Mammary epithelial cell (primary cell): ENCODE results near the gene BDNF.

Experiments
- EZH2 ChIP-seq: IDR thresholded peaks from 2 replicates; pipeline ENCODE4 v1.6.1; 2012; ENCODE audit warnings: low read length, inconsistent platforms, borderline replicate concordance
- TF ChIP-seq, protein P1 (sequence below), 2 donors: IDR thresholded peaks in 1 of 2; conservative IDR thresholded peaks in 1 of 2; 2 replicates each; pipeline ENCODE4 v1.5.1; 2011 to 2012; ENCODE audit warnings: inconsistent platforms in 2 of 2, low read length in 2 of 2, mild to moderate bottlenecking in 2 of 2, control low read depth in 1 of 2, low read depth in 1 of 2; ENCODE audit not compliant: insufficient read depth in 1 of 2; ENCODE audit errors: extremely low read depth in 1 of 2

DNA sequence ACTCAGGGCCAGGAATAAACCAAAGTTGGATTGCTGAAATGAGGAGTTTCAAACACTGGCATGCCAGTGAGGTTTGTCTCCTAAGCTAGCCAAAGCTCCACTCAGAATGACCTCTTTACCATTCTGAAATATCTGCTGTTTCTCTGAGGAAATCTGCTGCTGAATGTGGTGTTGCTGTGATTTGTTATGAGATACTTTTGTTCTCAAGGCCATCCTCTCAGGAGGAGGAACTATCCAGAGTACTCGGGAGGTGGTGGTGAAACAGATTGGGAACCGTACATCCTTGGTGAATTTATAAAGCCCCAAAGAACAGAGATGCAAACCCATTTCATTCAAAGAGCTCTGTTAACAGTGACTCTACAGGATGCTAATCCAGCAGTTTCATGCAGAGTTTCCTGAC is 50.5 kb downstream of the BDNF start:
- TF ChIP-seq, protein P1, sequence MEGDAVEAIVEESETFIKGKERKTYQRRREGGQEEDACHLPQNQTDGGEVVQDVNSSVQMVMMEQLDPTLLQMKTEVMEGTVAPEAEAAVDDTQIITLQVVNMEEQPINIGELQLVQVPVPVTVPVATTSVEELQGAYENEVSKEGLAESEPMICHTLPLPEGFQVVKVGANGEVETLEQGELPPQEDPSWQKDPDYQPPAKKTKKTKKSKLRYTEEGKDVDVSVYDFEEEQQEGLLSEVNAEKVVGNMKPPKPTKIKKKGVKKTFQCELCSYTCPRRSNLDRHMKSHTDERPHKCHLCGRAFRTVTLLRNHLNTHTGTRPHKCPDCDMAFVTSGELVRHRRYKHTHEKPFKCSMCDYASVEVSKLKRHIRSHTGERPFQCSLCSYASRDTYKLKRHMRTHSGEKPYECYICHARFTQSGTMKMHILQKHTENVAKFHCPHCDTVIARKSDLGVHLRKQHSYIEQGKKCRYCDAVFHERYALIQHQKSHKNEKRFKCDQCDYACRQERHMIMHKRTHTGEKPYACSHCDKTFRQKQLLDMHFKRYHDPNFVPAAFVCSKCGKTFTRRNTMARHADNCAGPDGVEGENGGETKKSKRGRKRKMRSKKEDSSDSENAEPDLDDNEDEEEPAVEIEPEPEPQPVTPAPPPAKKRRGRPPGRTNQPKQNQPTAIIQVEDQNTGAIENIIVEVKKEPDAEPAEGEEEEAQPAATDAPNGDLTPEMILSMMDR (conservative IDR thresholded peaks at IDR 0.05 in 1 of 2, IDR thresholded peaks at IDR 0.05 in 1 of 2; ENCODE audit: extremely low read depth in 1 of 2, insufficient read depth in 1 of 2, low read depth in 1 of 2, low read length in 2 of 2): no peak
- no peak for TF ChIP-seq EZH2
